Activated naive CD8-positive, alpha-beta T cell treated with anti-CD3 and anti-CD28 coated beads, Interleukin-2, amount 50 U/mL, for 16 hours (primary cell): ENCODE results near the gene BCOR.

Source experiments
- DNase-seq: peaks from one replicate; pipeline ENCODE4 v3.0.0-alpha.2; 2020; ENCODE audit warnings: low read depth, low spot score

The BCOR gene

DNA sequence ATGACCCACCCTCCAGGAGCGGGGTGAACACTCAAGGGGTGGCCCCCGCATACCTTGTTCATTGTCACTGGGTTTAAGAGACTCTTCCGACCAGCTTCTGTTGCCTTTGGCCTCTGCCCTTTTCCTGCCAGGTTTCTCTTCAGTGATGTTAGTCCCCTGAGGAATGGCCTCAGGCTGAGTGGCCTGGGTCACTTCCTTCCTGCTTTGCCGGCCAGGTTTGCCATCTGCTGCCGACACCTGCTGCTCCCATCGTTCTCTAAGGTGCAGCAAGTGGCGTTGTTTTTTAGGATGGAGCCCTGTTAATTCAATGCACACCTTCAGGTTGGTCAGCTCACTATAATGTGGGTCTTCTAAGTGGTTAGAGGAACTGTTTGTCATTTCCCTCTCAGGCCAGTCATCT lies 34.2 kb downstream of the BCOR start:
- DNase-seq: no peak

DNA sequence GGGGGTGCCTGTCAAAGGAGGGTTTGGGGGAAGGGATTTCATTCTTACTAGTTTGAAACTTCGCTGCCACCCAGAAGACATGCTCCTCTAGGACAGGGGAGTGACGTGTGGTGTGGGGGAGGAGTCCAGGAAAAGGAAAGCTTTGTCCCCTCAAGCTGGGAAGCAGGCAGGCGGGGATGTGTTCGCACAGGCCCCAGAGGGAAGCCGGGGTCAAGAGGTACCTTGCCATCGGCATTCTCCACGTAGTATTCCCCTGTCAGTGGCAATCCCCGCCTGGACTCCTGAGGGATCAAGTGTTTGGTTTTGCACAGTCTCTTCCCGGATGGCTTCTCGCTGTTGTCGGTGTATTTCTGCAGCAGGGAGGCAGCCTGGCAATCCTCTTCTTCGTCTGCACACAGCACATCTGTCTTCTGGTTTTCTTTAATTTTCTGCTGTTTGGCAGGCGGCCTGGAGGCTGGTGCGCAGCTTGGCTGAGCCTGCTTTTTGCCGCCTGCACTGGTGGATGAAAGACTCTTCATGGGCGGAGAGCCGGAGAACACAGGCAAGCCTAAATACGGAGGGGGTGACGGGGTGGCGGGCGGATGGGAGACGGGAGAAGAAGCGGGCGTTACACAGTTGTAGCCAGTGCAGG lies 35.1 kb downstream of the BCOR start:
- DNase-seq: no peak

DNA sequence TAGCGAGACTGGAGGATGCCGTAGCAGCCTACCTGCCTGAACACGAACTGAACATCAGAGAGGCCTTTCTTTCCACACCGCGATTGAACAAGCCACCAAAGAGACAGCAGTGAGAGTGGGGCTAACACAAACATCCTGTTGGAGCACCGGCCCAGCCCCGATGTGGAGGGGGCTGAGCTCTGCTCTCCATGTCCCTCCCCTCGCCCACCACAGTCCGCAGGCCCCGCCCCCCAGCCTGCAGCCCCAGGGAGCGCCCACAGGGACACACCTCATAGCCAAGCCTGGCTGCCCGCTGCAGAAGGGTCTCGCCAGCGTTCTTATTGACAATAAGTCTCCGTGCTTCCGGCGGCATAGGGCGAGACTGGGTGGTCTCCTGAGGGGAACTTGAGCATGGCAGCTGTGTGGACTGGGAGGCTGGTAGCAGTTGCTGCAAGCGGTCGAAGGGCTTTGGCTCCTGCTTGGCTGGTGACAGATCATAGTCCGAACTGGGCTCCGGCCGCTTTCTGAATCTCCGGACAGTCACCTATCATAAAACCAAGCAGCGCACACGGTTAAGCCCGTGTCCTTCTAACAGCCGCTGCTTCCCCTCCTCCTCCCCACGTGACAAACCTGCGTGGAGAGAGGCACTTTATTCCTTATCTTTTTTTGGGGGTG lies 35.8 kb downstream of the BCOR start:
- no peak for DNase-seq

DNA sequence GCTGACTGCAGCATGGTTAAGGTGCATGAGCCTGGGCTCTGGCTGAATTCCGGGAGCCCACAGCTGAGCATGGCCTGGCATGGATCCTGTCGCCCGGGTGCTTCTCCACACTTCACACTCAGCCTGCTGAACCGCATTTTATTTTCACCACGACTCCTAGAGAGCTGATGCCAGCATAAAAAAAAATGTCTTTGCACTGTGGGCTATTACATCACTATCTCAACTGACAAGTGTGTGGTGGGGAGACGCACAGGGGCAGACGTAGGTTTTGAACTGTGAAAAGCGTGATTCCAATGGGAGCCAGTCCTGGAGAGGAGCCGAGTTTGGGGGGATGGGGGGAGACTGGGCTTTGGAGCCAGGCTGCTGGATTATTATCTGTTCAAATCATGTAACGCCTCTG lies 36.8 kb downstream of the BCOR start:
- DNase-seq: no peak

DNA sequence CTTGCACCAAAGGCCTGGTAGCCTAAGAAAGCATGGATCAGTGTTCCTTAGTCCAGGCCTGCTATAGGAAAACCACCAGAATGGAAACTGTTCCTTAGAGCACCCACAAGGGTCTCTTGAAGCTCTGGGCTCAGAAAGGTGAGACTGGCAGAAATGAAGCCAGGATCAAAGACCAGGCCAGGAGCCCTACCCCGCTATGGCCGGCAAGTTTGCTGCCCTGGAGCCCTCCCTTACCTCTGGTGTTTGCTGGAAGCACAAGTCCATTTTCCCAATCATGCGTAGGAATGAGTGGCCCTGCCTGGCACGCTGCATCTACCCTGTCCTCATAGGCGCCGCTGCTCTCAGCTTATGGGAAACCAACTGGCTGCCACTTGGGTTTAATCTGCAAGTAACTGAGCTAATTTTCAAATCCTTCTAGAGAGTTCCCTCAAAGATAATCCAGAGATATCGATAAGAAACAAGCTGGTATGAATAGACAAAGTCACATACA lies 37.4 kb downstream of the BCOR start:
- DNase-seq: no peak

DNA sequence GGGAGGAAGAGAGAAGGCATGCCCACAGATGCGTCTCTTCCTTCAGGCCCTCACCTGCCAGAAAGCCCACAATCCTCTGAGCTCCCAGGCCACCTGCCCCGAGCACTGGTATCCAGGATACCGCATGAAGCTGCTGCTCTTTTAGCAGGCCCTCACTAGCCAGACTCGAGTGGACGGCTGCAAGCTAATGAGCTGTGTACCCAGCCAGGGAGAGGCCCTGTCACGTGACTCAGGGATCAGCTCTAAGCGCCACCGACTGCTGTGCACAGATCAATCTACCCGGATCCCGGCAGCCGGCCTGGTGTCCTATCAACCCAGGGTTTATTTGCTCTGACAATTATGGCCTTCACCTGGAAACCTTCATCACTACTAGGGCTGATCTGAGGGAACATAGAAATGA lies 39.0 kb downstream of the BCOR start:
- DNase-seq: no peak

DNA sequence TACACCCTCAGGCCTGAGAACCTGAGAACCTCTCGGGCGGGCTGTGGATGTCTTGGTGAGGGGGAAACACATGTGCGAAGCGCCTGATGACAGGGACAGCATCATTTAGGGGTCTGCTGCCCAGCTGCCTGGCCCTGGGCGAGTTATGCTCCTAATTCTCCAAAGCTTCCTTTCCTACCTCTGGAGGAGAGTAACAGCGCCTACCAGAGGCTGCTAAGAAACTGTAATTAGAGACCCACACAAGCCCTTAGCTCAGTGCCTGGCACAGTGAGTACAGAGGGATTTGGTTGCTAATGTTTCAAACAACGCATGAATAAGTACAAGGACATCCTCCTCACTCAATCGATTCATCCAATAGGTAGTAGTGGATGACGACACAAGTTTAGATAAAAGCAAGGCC lies 40.4 kb downstream of the BCOR start:
- DNase-seq: no peak

DNA sequence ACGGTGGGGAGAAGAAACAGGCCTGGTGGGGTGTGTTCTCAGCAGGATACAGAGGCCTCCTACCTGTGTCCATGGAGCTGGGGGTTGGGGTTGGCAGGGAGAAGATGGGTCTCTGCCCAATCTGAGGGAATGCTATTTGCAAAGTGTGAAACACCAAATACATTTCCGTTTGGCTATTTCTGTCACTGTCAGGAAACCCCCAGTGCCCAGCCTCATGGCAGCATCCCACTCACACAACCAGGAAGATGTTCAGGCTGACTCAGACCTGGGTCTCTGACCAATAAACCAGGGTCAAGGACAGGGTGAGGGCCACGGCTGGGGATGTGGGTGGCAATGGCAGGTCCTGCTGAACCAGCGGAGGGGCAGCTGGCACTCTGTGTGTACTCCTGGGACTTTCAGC lies 41.3 kb downstream of the BCOR start:
- DNase-seq: no peak

DNA sequence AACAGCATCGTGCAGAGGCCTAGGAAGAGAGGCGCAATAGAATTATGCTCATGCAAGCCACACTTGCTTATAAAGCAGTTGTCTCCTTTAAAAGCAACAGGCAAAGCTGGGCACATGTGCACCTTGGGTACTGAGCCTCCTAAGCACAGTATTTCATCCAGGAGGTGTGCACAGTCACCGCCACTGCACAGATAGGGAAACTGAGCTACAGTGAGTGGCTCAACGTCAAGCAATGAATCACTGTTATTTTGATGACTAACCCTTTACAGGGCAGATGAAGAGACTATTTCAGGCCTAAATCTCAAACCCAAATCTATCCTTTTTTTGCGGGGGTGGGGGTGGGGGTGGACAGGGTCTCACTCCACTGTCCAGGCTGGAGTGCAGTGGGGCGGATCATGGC lies 42.3 kb downstream of the BCOR start:
- no peak for DNase-seq

DNA sequence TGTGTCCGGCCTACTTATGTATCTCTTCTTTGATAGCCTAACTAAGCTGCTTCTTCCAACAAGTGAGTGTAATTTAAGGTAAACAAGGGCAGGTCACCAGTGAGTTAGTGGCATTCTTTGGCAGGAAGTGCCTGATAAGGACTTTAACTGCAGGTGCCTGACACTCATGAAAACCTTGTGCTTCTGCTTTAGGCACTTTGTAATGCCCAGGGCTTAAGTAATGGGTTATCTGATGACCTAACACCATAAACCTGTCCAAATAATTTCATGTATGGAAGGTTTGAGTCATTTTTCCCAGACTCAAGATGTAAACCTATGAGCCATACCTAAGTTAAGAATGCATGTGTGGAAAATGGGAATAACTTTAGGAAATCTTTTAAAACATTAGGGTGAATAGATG lies 43.0 kb downstream of the BCOR start:
- DNase-seq: no peak

DNA sequence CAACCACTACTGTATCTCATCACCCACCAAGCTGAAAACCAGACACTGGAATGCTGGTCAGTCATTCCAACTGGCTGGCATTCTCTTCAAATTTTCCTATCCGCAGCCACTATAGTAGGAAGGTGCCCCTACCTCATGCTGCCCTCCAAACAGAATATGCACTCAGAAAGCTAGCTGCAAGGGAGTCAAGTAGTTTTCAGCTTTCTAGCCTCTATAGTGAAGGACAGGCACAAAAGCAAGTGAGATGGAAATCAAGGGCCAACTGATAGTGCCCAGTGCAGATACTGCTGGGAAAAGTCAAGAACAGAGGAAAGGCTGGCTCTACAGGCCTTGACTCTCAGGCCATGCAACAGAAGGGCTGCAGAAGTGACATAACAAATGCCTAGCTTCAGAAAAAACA lies 47.2 kb downstream of the BCOR start:
- DNase-seq: no peak

DNA sequence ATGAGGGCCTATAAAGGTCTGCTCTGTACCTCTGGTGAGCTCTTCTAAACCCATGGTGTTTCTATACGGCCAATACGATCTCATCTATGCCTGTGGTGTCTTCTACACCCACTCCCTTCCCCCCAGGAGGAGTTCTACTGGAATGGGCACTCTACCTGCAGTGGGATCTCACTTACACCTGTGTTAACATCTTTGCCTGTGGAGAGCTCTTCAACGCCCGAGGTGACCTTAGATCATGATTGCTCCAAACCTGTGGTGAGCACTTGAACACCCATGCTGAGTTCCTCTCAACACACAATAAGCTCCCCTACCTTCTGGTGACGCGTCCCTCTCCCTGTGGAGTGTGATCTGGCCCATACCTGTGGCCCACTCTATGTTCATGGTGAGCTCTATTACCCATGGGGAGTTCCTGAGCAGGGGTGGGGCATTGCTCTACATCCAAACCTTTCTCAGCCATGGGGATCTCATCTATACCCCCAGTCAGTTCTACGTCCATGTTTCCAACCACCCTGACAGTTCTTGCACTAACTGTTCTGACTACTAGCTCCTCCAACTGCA lies 48.6 kb downstream of the BCOR start:
- DNase-seq: no peak

DNA sequence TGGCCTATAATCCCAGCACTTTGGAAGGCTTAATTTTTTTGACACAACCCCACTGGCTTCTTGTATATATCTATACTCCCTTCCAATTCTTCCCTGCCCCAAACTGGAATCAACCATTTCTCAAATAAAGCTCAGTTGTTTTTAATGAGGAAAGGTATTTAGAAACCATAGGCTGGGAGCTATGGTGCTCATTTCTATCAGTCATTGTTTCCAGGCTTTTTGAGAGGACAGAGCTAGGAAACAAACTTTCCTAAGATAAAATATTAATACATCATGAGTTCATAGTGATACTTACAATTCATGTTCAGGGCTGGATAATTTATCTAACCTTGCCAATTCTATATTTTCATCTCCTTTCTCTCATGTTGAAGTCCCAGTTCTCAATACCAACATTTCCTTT lies 50.3 kb downstream of the BCOR start:
- DNase-seq: no peak

DNA sequence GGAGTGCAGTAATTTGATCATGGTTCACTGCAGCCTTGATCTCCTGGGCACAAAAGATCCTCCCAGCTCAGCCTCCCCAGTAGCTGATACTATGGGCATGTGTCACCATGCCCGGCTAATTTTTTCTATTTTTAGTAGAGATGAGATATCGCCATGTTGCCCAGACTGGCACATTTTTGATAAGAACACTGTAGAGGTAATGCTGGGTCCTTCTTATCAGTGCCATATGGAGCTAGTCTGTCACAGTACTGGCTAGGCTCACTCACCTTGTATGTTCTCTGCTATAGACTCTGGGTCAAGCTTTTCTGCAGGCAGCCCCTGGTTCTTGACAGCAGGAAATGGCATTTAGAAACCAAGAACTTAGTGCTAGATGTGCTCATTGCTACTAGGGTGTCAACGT lies 53.9 kb downstream of the BCOR start:
- no peak for DNase-seq

DNA sequence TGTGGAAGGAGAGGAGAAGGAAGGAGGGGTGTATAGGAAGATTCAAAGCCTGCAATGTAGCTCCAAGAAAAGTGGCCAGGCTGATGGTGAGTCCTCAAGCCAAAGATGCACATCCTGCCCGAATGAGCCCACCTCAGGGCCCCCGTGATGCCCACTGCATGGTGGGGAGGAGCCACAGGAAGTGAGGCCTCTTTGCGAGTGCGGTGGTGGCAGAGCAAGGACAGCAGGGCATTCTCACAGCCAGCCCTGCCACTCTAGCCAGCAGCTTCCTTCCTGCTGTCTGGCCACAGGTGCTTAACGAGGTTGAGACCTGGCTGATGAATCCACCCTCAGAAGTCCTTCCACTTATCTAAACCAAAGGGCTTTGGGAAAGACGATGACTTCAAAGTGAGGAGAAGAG lies 55.8 kb downstream of the BCOR start:
- DNase-seq: no peak

DNA sequence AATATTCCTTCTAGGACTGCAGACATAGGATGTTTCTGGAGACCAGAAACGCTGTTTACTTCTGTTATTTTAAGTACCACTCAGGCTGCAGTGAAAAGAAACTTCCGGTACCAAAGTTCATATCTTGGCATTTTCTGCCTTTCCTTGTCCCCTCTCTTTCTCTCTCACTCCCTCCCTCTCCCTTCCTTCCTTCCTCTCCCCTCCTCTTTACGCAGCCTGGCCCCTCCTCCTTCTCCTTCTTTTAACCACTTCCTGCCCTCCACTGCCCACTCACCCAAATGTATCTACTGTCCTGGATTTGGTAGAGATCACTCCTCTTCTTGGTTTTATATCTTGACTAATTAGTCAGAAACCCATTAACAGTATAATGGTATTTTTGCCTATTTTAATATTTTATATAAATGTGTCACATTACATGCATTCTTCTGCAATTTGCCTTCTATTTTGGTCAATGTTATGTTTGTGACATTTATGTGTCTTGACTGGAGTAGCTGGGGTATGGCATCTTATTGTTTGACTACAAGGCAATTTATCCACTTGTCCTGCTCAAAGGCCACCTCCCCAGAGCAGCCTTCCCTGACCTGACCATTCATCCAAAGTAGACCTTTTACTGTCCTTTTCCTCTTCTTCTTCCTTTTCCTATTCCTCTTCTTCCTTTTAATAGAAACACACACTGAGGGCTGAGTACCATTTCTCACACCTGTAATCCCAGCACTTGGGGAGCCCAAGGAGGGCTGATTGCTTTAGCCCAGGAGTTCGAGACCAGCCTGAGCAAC lies 56.9 kb downstream of the BCOR start:
- DNase-seq: no peak

DNA sequence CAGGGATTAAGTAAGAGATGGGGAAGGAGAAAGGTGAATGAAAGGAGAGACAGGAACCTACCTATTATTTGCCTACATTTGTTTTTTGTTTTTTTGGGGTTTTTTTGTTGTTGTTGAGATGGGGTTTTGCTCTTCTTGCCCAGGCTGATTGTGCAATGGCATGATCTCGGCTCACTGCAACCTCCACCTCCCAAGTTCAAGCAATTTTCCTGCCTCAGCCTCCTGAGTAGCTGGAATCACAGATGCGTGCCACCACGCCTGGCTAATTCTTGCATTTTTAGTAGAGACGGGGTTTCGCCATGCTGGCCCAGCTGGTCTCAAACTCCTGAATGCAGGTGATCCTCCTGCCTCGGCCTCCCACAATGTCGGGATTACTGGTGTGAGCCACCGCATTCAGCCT lies 57.9 kb downstream of the BCOR start:
- no peak for DNase-seq

DNA sequence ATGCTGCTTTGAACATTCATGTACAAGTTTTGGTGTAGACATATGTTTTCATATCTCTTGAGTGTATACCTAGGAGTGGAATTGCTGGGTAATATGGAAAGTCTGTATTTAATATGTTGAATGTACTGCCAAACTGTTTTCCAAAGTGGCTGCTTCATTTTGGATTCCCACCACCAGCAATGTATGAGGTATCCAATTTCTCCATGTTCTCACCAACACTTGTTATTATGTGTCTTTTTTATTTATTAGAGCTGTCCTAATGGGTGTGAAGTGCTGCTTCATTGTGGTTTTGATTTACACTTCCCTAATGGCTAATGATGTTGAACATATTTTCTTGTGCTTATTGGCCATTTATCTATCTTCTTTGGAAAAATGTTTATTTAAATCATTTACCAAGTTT lies 60.4 kb downstream of the BCOR start:
- DNase-seq: no peak

DNA sequence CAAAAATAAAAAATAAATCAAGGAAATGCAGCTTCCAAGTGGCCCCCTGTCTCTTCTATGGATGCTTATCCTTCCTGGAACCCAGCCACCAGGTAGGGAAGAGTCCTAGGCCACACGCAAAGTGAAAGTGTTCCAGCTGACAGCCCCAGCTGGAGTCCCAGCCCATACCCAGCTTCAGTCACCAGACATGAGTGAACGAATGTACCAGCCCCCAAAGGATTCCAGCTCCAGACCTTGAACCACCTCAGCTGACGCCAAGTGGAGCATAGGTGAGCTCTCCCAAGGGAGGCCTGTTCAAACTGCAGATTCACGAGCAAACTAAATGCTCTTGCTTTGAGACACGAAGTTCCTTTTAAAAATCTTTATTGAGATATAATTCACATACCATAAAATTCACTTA lies 62.0 kb downstream of the BCOR start:
- DNase-seq: no peak

DNA sequence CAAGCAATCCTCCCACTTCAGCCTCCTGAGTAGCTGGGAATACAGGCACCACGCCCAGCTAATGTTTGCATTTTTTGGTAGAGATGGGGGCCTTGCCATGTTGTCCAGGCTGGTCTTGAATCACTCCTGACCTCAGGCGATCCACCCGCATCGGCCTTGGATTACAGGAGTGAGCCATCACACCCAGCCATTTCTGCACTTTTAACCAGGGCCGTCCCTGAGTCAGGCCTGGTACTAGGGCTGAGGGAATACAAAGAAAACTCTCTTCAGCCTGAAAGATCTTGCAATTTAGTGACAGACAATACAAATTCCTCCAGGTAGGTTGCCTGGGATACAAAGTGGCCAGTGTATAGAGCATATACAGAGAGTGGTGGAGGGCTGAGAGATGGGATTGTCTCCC lies 65.8 kb downstream of the BCOR start:
- no peak for DNase-seq

DNA sequence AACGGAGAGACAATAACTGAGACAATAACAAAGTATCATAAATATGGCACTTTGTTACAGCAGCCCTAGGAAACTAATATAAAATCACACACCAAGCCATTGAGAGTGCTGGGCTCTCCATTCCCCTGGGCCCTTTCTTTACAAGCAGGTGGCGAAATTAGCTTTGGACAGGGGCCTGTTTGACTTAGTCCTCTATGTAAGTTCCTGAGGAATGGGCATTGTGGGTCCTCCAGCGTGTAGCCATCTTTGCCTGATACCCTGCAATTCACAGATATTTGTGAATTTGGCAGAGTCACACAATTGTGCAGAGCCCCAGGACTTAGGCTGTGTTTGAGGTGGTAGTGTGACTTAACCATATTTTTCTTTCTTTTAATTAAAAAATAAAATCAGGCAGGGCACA lies 67.6 kb downstream of the BCOR start:
- DNase-seq: no peak

DNA sequence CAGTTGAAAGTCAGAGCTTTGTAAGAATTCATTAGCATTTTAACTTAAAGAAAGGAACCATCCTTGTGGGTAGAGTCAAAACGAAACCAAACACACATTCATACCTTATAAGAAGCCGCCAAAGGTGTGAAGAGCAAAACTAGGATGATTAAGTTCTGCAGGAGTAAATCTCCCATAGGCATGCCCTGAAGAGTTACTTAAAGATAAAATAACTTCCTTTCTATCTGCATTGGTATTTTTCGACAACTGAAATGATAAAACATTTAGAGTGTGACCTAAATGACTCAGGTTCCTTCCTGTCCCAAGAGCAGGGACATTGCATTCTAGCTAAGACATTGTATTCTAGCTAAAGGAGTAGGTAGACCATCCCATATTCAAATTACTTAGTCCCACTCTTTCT lies 75.3 kb downstream of the BCOR start:
- DNase-seq: no peak

DNA sequence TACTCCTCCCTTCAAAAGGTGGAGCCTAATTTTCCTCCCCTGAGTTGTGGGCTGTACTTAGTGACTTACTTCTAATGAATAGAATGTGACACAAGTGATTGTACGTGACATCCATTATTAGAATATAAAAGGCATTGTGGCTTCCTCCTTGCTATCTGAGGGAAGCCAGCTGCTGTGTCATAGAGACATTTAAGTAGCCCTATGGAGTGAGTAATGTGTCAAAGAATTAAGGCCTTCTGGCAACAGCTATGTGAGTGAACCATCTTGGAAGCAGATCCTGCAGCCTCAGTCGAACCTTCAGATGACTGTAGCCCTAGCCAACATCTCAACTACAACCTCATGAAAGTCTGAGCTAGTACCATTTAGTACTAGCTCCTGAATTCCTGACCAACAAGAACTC lies 76.1 kb downstream of the BCOR start:
- DNase-seq: no peak
